Measurements from ENCODE around the gene ACTL8. TPM values are rescaled to one million over a fixed set of nuclear protein-coding genes. Genes with fewer than 3 reads are reported as not detected.

The ACTL8 gene
- total and polyA plus RNA-seq, 2 donors: not detected

- WGBS: 57% methylated on average over 16 of the region's 16 CpGs
- no peak for DNase-seq (ENCODE audit: extremely low spot score)
- no peaks in the 10 kb centered on the region for H3K4me1 ChIP-seq (ENCODE audit: insufficient read depth)
- H3K27ac ChIP-seq (ENCODE audit: low read depth): no peak overlapping the region
- no peak overlapping the region for H3K4me3 ChIP-seq (ENCODE audit: low read depth, low read length)
- H3K36me3 ChIP-seq (ENCODE audit: insufficient read depth): no peaks in the 10 kb centered on the region
Measured at GRCh38 chr1:17765444-17766411, 10.6 kb downstream of the ACTL8 start.

GRCh38 chr1:17768651-17769241 is 13.6 kb downstream of the ACTL8 start:
- 63% methylated on average over 10 of the region's 10 CpGs for WGBS
- no peak overlapping the region for H3K27ac ChIP-seq (ENCODE audit: low read depth)
- DNase-seq (ENCODE audit: extremely low spot score): no peak

GRCh38 chr1:17770983-17771382 is 15.8 kb downstream of the ACTL8 start:
- WGBS: 68% methylated on average over 10 of the region's 10 CpGs
- Histone ChIP-seq H3K36me3 (ENCODE audit: insufficient read depth) (no peaks in the 10 kb centered on the region), H3K4me3 (ENCODE audit: low read depth, low read length) (no peak overlapping the region)

More at GRCh38 chr1:17768651-17769241, 13.6 kb downstream of the ACTL8 start:
- Histone ChIP-seq H3K4me3 (ENCODE audit: low read depth, low read length) (no peak overlapping the region), H3K4me1 (ENCODE audit: insufficient read depth) (no peaks in the 10 kb centered on the region), H3K36me3 (ENCODE audit: insufficient read depth) (no peaks in the 10 kb centered on the region)

GRCh38 chr1:17772615-17773212 is 17.6 kb downstream of the ACTL8 start:
- Histone ChIP-seq H3K36me3 (ENCODE audit: insufficient read depth) (no peaks in the 10 kb centered on the region), H3K4me1 (ENCODE audit: insufficient read depth) (no peaks in the 10 kb centered on the region), H3K4me3 (ENCODE audit: low read depth, low read length) (no peak overlapping the region), H3K27ac (ENCODE audit: low read depth) (no peak overlapping the region)
- 44% methylated on average over 14 of the region's 14 CpGs for WGBS
- no peak for DNase-seq (ENCODE audit: extremely low spot score)

More at GRCh38 chr1:17770983-17771382, 15.8 kb downstream of the ACTL8 start:
- no peak for DNase-seq (ENCODE audit: extremely low spot score)
- Histone ChIP-seq H3K4me1 (ENCODE audit: insufficient read depth) (no peaks in the 10 kb centered on the region), H3K27ac (ENCODE audit: low read depth) (no peak overlapping the region)

GRCh38 chr1:17773591-17774326 is 18.6 kb downstream of the ACTL8 start:
- Histone ChIP-seq H3K36me3 (ENCODE audit: insufficient read depth) (no peaks in the 10 kb centered on the region), H3K27ac (ENCODE audit: low read depth) (no peak overlapping the region), H3K4me3 (ENCODE audit: low read depth, low read length) (no peak overlapping the region), H3K4me1 (ENCODE audit: insufficient read depth) (no peaks in the 10 kb centered on the region)
- no peak for DNase-seq (ENCODE audit: extremely low spot score)
- 56% methylated on average over 16 of the region's 16 CpGs for WGBS

- DNase-seq (ENCODE audit: extremely low spot score): no peak
- WGBS: 92% methylated on average over 6 of the region's 6 CpGs
- Histone ChIP-seq H3K4me1 (ENCODE audit: insufficient read depth) (no peaks in the 10 kb centered on the region), H3K4me3 (ENCODE audit: low read depth, low read length) (no peak overlapping the region), H3K36me3 (ENCODE audit: insufficient read depth) (no peaks in the 10 kb centered on the region), H3K27ac (ENCODE audit: low read depth) (no peak overlapping the region)
Measured at GRCh38 chr1:17774452-17774851, 19.3 kb downstream of the ACTL8 start.

- Histone ChIP-seq H3K4me3 (ENCODE audit: low read depth, low read length) (no peak overlapping the region), H3K36me3 (ENCODE audit: insufficient read depth) (no peaks in the 10 kb centered on the region), H3K4me1 (ENCODE audit: insufficient read depth) (no peaks in the 10 kb centered on the region), H3K27ac (ENCODE audit: low read depth) (no peak overlapping the region)
- WGBS: 91% methylated on average over 2 of the region's 2 CpGs
- no peak for DNase-seq (ENCODE audit: extremely low spot score)
Measured at GRCh38 chr1:17775796-17776195, 20.7 kb downstream of the ACTL8 start.

GRCh38 chr1:17776426-17776825 is 21.3 kb downstream of the ACTL8 start:
- 45% methylated on average over 11 of the region's 11 CpGs for WGBS
- Histone ChIP-seq H3K36me3 (ENCODE audit: insufficient read depth) (no peaks in the 10 kb centered on the region), H3K4me3 (ENCODE audit: low read depth, low read length) (no peak overlapping the region), H3K27ac (ENCODE audit: low read depth) (no peak overlapping the region), H3K4me1 (ENCODE audit: insufficient read depth) (no peaks in the 10 kb centered on the region)
- DNase-seq (ENCODE audit: extremely low spot score): no peak

GRCh38 chr1:17777330-17777729 is 22.2 kb downstream of the ACTL8 start:
- Histone ChIP-seq H3K36me3 (ENCODE audit: insufficient read depth) (no peaks in the 10 kb centered on the region), H3K4me3 (ENCODE audit: low read depth, low read length) (no peak overlapping the region), H3K27ac (ENCODE audit: low read depth) (no peak overlapping the region), H3K4me1 (ENCODE audit: insufficient read depth) (no peaks in the 10 kb centered on the region)
- no peak for DNase-seq (ENCODE audit: extremely low spot score)
- 69% methylated on average over 10 of the region's 10 CpGs for WGBS

GRCh38 chr1:17777818-17778217 is 22.7 kb downstream of the ACTL8 start:
- no peak for DNase-seq (ENCODE audit: extremely low spot score)
- Histone ChIP-seq H3K36me3 (ENCODE audit: insufficient read depth) (no peaks in the 10 kb centered on the region), H3K27ac (ENCODE audit: low read depth) (no peak overlapping the region), H3K4me1 (ENCODE audit: insufficient read depth) (no peaks in the 10 kb centered on the region), H3K4me3 (ENCODE audit: low read depth, low read length) (no peak overlapping the region)
- WGBS: 87% methylated on average over 8 of the region's 8 CpGs

GRCh38 chr1:17780916-17781315 is 25.8 kb downstream of the ACTL8 start:
- Histone ChIP-seq H3K36me3 (ENCODE audit: insufficient read depth) (no peaks in the 10 kb centered on the region), H3K4me1 (ENCODE audit: insufficient read depth) (no peaks in the 10 kb centered on the region), H3K4me3 (ENCODE audit: low read depth, low read length) (no peak overlapping the region), H3K27ac (ENCODE audit: low read depth) (no peak overlapping the region)
- WGBS: 61% methylated on average over 4 of the region's 4 CpGs
- no peak for DNase-seq (ENCODE audit: extremely low spot score)

- Histone ChIP-seq H3K4me1 (ENCODE audit: insufficient read depth) (no peaks in the 10 kb centered on the region), H3K36me3 (ENCODE audit: insufficient read depth) (no peaks in the 10 kb centered on the region), H3K27ac (ENCODE audit: low read depth) (no peak overlapping the region), H3K4me3 (ENCODE audit: low read depth, low read length) (no peak overlapping the region)
- DNase-seq (ENCODE audit: extremely low spot score): no peak
- 94% methylated on average over 5 of the region's 5 CpGs for WGBS
Measured at GRCh38 chr1:17789926-17790325, 34.8 kb downstream of the ACTL8 start.

- H3K4me3 ChIP-seq (ENCODE audit: low read depth, low read length): no peak overlapping the region
- H3K4me1 ChIP-seq (ENCODE audit: insufficient read depth): no peaks in the 10 kb centered on the region
- no peak overlapping the region for H3K27ac ChIP-seq (ENCODE audit: low read depth)
- 66% methylated on average over 4 of the region's 4 CpGs for WGBS
- DNase-seq (ENCODE audit: extremely low spot score): no peak
- H3K36me3 ChIP-seq (ENCODE audit: insufficient read depth): no peaks in the 10 kb centered on the region
Measured at GRCh38 chr1:17790383-17791054, 35.4 kb downstream of the ACTL8 start.

Data from urinary bladder (tissue), 4 donors.